OCI-LY7 (cell line): ENCODE results near the gene RNASE1. TPM values are rescaled to one million over a fixed set of nuclear protein-coding genes. Genes with fewer than 3 reads are reported as not detected.

ENCODE experiments used
- BruUV-seq: library from RNA; stranded (reverse); fragments of 400-500 nt; replicated peaks from 2 replicates; lab custom pipeline; 2021; lab: Mats Ljungman, UMichigan
- CTCF ChIA-PET: fragments of 300-600 bp; sonication (Branson Sonifier 250); formaldehyde crosslinking; loops from one replicate; lab custom pipeline; 2022; ENCODE audit warnings: antibody characterized with exemption; ENCODE audit not compliant: unreplicated experiment; lab: Charles Lee
- POLR2A ChIA-PET: fragments of 300-600 bp; sonication (Branson Sonifier 250); formaldehyde crosslinking; loops from one replicate; lab custom pipeline; 2022; ENCODE audit warnings: antibody characterized with exemption; lab: Charles Lee
- DNase-seq: peaks from one replicate; pipeline ENCODE4 v3.0.0-alpha.2; 2015; ENCODE audit warnings: low spot score
- H2AFZ ChIP-seq: fragments of 200-600 bp; sonication (generic), shearing (Covaris generic); 2 replicates; pipeline ENCODE4 v1.6.1; 2014; ENCODE audit warnings: mild to moderate bottlenecking, antibody characterized with exemption, low read length, moderate library complexity
- H3K27ac ChIP-seq: fragments of 200-600 bp; sonication (generic); 2 replicates; pipeline ENCODE4 v1.5.1; 2014; ENCODE audit warnings: mixed run types, low read depth, mild to moderate bottlenecking, moderate library complexity, low read length, inconsistent platforms; ENCODE audit not compliant: poor library complexity, severe bottlenecking
- H3K36me3 ChIP-seq: fragments of 200-600 bp; sonication (generic); 2 replicates; pipeline ENCODE4 v1.6.1; 2014; ENCODE audit warnings: mild to moderate bottlenecking, antibody characterized with exemption, low read length, moderate library complexity, mixed read lengths; ENCODE audit not compliant: insufficient read depth
- H3K4me1 ChIP-seq: fragments of 200-600 bp; sonication (generic); 2 replicates; pipeline ENCODE4 v1.5.1; 2014; ENCODE audit warnings: mild to moderate bottlenecking, low read length; ENCODE audit not compliant: insufficient read depth, poor library complexity, severe bottlenecking
- H3K4me2 ChIP-seq: fragments of 200-600 bp; sonication (generic); 2 replicates; pipeline ENCODE4 v1.6.1; 2014; ENCODE audit warnings: mild to moderate bottlenecking, low read length
- H3K4me3 ChIP-seq: fragments of 200-600 bp; sonication (generic); 2 replicates; pipeline ENCODE4 v1.5.1; 2014; ENCODE audit warnings: mild to moderate bottlenecking, low read depth, low read length; ENCODE audit not compliant: poor library complexity, severe bottlenecking
- H3K79me2 ChIP-seq: fragments of 200-600 bp; sonication (generic); 2 replicates; pipeline ENCODE4 v1.6.1; 2016; ENCODE audit warnings: low read depth, mild to moderate bottlenecking, low read length, moderate library complexity, mixed read lengths; ENCODE audit not compliant: insufficient read depth
- H3K9me2 ChIP-seq: fragments of 200-600 bp; sonication (generic); 2 replicates; pipeline ENCODE4 v1.6.1; 2016; ENCODE audit warnings: mild to moderate bottlenecking, low read length, mixed read lengths; ENCODE audit not compliant: insufficient read depth
- H3K9me3 ChIP-seq: fragments of 200-600 bp; sonication (generic); 2 replicates; pipeline ENCODE4 v1.6.1; 2014; ENCODE audit warnings: mild to moderate bottlenecking, mixed run types, low read length, mixed read lengths
- H4K20me1 ChIP-seq: fragments of 200-600 bp; sonication (generic); 2 replicates; pipeline ENCODE4 v1.6.1; 2014; ENCODE audit warnings: mild to moderate bottlenecking, antibody characterized with exemption, low read length, moderate library complexity, mixed read lengths; ENCODE audit not compliant: insufficient read depth
- EZH2phosphoT487 ChIP-seq: fragments of 200-600 bp; sonication (generic); IDR thresholded peaks from 2 replicates; pipeline ENCODE4 v1.6.1; 2018; ENCODE audit warnings: low read depth, borderline replicate concordance, mild to moderate bottlenecking, mixed run types, antibody characterized with exemption, low read length, moderate library complexity, mixed read lengths
- intact Hi-C: fragments of 100-400 bp; cut with micrococcal nuclease; formaldehyde crosslinking; loops from one replicate; pipeline ENCODE4 v1.10.0; 2022; ENCODE audit not compliant: unreplicated experiment
- total RNA-seq, 2 experiments: library from RNA; depleted of rRNA in 1 of 2; stranded (reverse); fragments of >200 nt in 1 of 2; shearing (Covaris generic) in 1 of 2; gene quantifications; 2 replicates each; pipeline ENCODE4 v1.2.3, GENCODE V29; 2014 to 2022
- TF ChIP-seq, protein P1 (sequence below): fragments of 200-600 bp; sonication (generic); conservative IDR thresholded peaks from 2 replicates; pipeline ENCODE4 v1.5.1; 2014; ENCODE audit warnings: mild to moderate bottlenecking, antibody characterized with exemption, low read length, moderate library complexity, mixed read lengths

Gene RNASE1
- total RNA-seq, 2 experiments from 2014 or later, result not detected

- H3K4me1 ChIP-seq, result peaks cover 1% of the 10 kb centered on the region
- H2AFZ ChIP-seq, result no peak overlapping the region
- intact Hi-C loops, result no loop called here
- no peak for TF ChIP-seq EZH2phosphoT487
- H3K9me2 ChIP-seq, result no peaks in the 10 kb centered on the region
- no peaks in the 10 kb centered on the region for H3K9me3 ChIP-seq
- H3K36me3 ChIP-seq, result no peaks in the 10 kb centered on the region
- no peak overlapping the region for H3K4me2 ChIP-seq
- no peak overlapping the region for H3K4me3 ChIP-seq
- no peaks in the 10 kb centered on the region for H3K79me2 ChIP-seq
- ChIA-PET POLR2A (no interaction called here), CTCF (no interaction called here)
- no TSS peak for BruUV-seq
- H4K20me1 ChIP-seq, result no peaks in the 10 kb centered on the region
- H3K27ac ChIP-seq, result no peak overlapping the region
- no peak for DNase-seq
Measured at GRCh38 chr14:20775043-20775442, 27.6 kb downstream of the RNASE1 start.

DNA sequence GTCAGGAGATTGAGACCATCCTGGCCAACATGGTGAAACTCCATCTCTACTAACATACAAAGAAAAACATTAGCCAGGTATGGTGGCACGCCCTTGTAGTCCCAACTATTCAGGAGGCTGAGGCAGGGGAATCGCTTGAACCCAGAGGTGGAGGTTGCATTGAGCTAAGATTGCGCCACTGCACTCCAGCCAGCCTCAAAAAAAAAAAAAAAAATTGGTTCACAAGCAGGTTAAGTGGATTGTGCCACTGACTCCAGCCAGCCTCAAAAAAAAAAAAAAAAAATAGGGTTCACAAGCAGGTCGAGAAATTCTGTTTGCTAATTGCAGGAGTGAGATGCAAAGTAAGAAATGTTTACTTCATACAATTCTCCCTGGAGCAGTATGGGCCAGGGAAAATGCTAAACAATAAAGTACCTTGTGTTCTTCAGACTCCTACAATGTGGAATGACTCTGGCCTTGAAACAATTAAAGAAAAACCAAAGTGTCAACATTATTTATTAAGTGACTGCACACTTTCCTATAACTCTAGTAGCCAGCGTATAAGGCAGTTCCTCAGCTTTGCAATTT lies 28.3 kb downstream of the RNASE1 start:
- BruUV-seq, result no TSS peak
- no peaks in the 10 kb centered on the region for H3K4me1 ChIP-seq
- H3K9me3 ChIP-seq, result no peaks in the 10 kb centered on the region
- no peaks in the 10 kb centered on the region for H3K36me3 ChIP-seq
- no peaks in the 10 kb centered on the region for H4K20me1 ChIP-seq
- no peak for DNase-seq
- ChIA-PET POLR2A (interaction anchor here (0.7 to 0.8 kb wide), 2 partner anchors 10 to 24 kb away, joined by 5 read pairs; no protein-coding TSS in a partner anchor), CTCF (no interaction called here)
- H3K4me2 ChIP-seq, result no peak overlapping the region
- H3K9me2 ChIP-seq, result no peaks in the 10 kb centered on the region
- intact Hi-C loops, result no loop called here
- no peak overlapping the region for H2AFZ ChIP-seq
- TF ChIP-seq EZH2phosphoT487, result no peak
- TF ChIP-seq, protein P1, sequence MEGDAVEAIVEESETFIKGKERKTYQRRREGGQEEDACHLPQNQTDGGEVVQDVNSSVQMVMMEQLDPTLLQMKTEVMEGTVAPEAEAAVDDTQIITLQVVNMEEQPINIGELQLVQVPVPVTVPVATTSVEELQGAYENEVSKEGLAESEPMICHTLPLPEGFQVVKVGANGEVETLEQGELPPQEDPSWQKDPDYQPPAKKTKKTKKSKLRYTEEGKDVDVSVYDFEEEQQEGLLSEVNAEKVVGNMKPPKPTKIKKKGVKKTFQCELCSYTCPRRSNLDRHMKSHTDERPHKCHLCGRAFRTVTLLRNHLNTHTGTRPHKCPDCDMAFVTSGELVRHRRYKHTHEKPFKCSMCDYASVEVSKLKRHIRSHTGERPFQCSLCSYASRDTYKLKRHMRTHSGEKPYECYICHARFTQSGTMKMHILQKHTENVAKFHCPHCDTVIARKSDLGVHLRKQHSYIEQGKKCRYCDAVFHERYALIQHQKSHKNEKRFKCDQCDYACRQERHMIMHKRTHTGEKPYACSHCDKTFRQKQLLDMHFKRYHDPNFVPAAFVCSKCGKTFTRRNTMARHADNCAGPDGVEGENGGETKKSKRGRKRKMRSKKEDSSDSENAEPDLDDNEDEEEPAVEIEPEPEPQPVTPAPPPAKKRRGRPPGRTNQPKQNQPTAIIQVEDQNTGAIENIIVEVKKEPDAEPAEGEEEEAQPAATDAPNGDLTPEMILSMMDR, result no peak
- H3K27ac ChIP-seq, result no peak overlapping the region
- no peaks in the 10 kb centered on the region for H3K79me2 ChIP-seq
- H3K4me3 ChIP-seq, result no peak overlapping the region

- TF ChIP-seq EZH2phosphoT487, result no peak
- H3K4me3 ChIP-seq, result no peak overlapping the region
- no peak overlapping the region for H3K4me2 ChIP-seq
- ChIA-PET CTCF (no interaction called here), POLR2A (no interaction called here)
- no peaks in the 10 kb centered on the region for H3K9me2 ChIP-seq
- no peak for DNase-seq
- H3K4me1 ChIP-seq, result no peaks in the 10 kb centered on the region
- H3K27ac ChIP-seq, result no peak overlapping the region
- no peaks in the 10 kb centered on the region for H3K9me3 ChIP-seq
- no peaks in the 10 kb centered on the region for H3K79me2 ChIP-seq
- H3K36me3 ChIP-seq, result no peaks in the 10 kb centered on the region
- no TSS peak for BruUV-seq
- no peaks in the 10 kb centered on the region for H4K20me1 ChIP-seq
- no peak overlapping the region for H2AFZ ChIP-seq
- intact Hi-C loops, result no loop called here
Measured at GRCh38 chr14:20772650-20773049, 30.0 kb downstream of the RNASE1 start.

GRCh38 chr14:20769421-20769820 lies 33.2 kb downstream of the RNASE1 start:
- intact Hi-C loops, result no loop called here
- Histone ChIP-seq H3K4me2 (no peak overlapping the region), H3K9me3 (no peaks in the 10 kb centered on the region), H3K4me1 (no peaks in the 10 kb centered on the region), H4K20me1 (no peaks in the 10 kb centered on the region), H2AFZ (no peak overlapping the region), H3K9me2 (no peaks in the 10 kb centered on the region), H3K36me3 (no peaks in the 10 kb centered on the region), H3K4me3 (no peak overlapping the region), H3K79me2 (no peaks in the 10 kb centered on the region), H3K27ac (no peak overlapping the region)
- POLR2A ChIA-PET, result no interaction called here
- no peak for DNase-seq
- TF ChIP-seq, protein P1, result no peak
- TF ChIP-seq EZH2phosphoT487, result no peak
- CTCF ChIA-PET, result no interaction called here
- no TSS peak for BruUV-seq
